SK-N-SH (cell line): ENCODE measurements around the gene RAPSN.

Experiments
- CTCF ChIP-seq: fragments of 200-600 bp; sonication (generic); IDR thresholded peaks from 2 replicates; pipeline ENCODE4 v1.6.1; 2017; ENCODE audit warnings: antibody characterized with exemption, mild to moderate bottlenecking, moderate library complexity
- EP300 ChIP-seq, 2 experiments: IDR thresholded peaks; 2 replicates each; pipeline versions ENCODE4 v1.4.0 to v1.6.1; 2012; ENCODE audit warnings: borderline replicate concordance in 1 of 2, low read depth in 1 of 2, low read length in 1 of 2
- EZH2phosphoT487 ChIP-seq: fragments of 200-600 bp; sonication (generic); IDR thresholded peaks from 2 replicates; pipeline ENCODE4 v1.6.1; 2017; ENCODE audit warnings: low read depth, mixed run types, mild to moderate bottlenecking, antibody characterized with exemption, moderate library complexity, borderline replicate concordance
- FOXM1 ChIP-seq: IDR thresholded peaks from 2 replicates; pipeline ENCODE4 v1.4.0; 2012; ENCODE audit warnings: low read depth, mild to moderate bottlenecking
- GATA2 ChIP-seq: sonication (generic); formaldehyde crosslinking; IDR thresholded peaks from 2 replicates; pipeline ENCODE4 v1.5.0; 2020; ENCODE audit warnings: mild to moderate bottlenecking, missing genetic modification reagents
- MXI1 ChIP-seq: IDR thresholded peaks from 2 replicates; pipeline ENCODE4 v1.6.1; 2012; ENCODE audit warnings: mild to moderate bottlenecking, low read depth, low read length, improper control_type of control experiment
- POLR2AphosphoS5 ChIP-seq: IDR thresholded peaks from 2 replicates; pipeline ENCODE4 v1.6.1; 2012; ENCODE audit warnings: low read depth, low read length
- RCOR1 ChIP-seq: fragments of 150-350 bp; IDR thresholded peaks from 2 replicates; pipeline ENCODE4 v1.6.1; 2017; ENCODE audit warnings: antibody characterized with exemption, low read length
- RXRA ChIP-seq: IDR thresholded peaks from 2 replicates; pipeline ENCODE4 v1.4.0; 2012; ENCODE audit warnings: low read depth, mild to moderate bottlenecking, borderline replicate concordance
- SMC3 ChIP-seq: IDR thresholded peaks from 2 replicates; pipeline ENCODE4 v1.6.1; 2012; ENCODE audit warnings: low read depth, low read length, improper control_type of control experiment
- TF ChIP-seq, protein P1 (sequence below): IDR thresholded peaks from 2 replicates; pipeline ENCODE4 v1.6.1; 2012; ENCODE audit warnings: mild to moderate bottlenecking, low read depth, low read length, moderate library complexity
- TF ChIP-seq, protein P2 (sequence below): IDR thresholded peaks from 2 replicates; pipeline ENCODE4 v1.4.0; 2012; ENCODE audit warnings: low read depth

GRCh38 chr11:47430524-47430923, 18.4 kb downstream of the RAPSN start:
- TF ChIP-seq CTCF (no peak), FOXM1 (no peak), MXI1 (no peak), GATA2 (CRISPR knock-in tag) (no peak), RCOR1 (no peak), SMC3 (no peak), EP300 (IDR thresholded peaks at IDR 0.05; ENCODE audit: borderline replicate concordance in 1 of 2, low read depth in 1 of 2, low read length in 1 of 2) (no peak), EZH2phosphoT487 (no peak), RXRA (no peak), POLR2AphosphoS5 (no peak)
- TF ChIP-seq, protein P1, sequence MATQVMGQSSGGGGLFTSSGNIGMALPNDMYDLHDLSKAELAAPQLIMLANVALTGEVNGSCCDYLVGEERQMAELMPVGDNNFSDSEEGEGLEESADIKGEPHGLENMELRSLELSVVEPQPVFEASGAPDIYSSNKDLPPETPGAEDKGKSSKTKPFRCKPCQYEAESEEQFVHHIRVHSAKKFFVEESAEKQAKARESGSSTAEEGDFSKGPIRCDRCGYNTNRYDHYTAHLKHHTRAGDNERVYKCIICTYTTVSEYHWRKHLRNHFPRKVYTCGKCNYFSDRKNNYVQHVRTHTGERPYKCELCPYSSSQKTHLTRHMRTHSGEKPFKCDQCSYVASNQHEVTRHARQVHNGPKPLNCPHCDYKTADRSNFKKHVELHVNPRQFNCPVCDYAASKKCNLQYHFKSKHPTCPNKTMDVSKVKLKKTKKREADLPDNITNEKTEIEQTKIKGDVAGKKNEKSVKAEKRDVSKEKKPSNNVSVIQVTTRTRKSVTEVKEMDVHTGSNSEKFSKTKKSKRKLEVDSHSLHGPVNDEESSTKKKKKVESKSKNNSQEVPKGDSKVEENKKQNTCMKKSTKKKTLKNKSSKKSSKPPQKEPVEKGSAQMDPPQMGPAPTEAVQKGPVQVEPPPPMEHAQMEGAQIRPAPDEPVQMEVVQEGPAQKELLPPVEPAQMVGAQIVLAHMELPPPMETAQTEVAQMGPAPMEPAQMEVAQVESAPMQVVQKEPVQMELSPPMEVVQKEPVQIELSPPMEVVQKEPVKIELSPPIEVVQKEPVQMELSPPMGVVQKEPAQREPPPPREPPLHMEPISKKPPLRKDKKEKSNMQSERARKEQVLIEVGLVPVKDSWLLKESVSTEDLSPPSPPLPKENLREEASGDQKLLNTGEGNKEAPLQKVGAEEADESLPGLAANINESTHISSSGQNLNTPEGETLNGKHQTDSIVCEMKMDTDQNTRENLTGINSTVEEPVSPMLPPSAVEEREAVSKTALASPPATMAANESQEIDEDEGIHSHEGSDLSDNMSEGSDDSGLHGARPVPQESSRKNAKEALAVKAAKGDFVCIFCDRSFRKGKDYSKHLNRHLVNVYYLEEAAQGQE, result no peak
- TF ChIP-seq, protein P2, sequence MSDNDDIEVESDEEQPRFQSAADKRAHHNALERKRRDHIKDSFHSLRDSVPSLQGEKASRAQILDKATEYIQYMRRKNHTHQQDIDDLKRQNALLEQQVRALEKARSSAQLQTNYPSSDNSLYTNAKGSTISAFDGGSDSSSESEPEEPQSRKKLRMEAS, result no peak
